Fibroblast of mammary gland (primary cell): ENCODE measurements around the gene LAIR2.
"Not testable (repeated sequence)": the region's sequence is repeated elsewhere in the genome, so short reads cannot be mapped to it uniquely, and the experiment has no call there.

Experiments used
- DNase-seq: peaks from one replicate; pipeline ENCODE4 v3.0.0-alpha.2; 2010; ENCODE audit warnings: low read depth
- H3K4me3 ChIP-seq: 2 replicates; pipeline ENCODE4 v1.5.1; 2011; ENCODE audit warnings: low read depth, mild to moderate bottlenecking, low read length, moderate library complexity; ENCODE audit not compliant: control insufficient read depth
- CTCF ChIP-seq: conservative IDR thresholded peaks from 2 replicates; pipeline ENCODE4 v1.5.1; 2011; ENCODE audit warnings: low read depth, low read length, inconsistent platforms; ENCODE audit not compliant: control insufficient read depth, insufficient read depth

LAIR2 gene

GRCh38 chr19:54484451-54484850 is 18.2 kb upstream of the LAIR2 start:
- no peak overlapping the region for H3K4me3 ChIP-seq
- DNase-seq, result no peak
- TF ChIP-seq CTCF, result no peak

- no peak overlapping the region for H3K4me3 ChIP-seq
- DNase-seq, result no peak
- no peak for TF ChIP-seq CTCF
Observed at GRCh38 chr19:54485851-54486250, 16.8 kb upstream of the LAIR2 start.

GRCh38 chr19:54489341-54489740 is 13.3 kb upstream of the LAIR2 start:
- no peak overlapping the region for H3K4me3 ChIP-seq
- DNase-seq, result no peak
- TF ChIP-seq CTCF, result no peak

- DNase-seq, result no peak
- H3K4me3 ChIP-seq, result no peak overlapping the region
- TF ChIP-seq CTCF, result no peak
Observed at GRCh38 chr19:54489766-54490165, 12.9 kb upstream of the LAIR2 start.

- no peak for DNase-seq
- no peak overlapping the region for H3K4me3 ChIP-seq
- TF ChIP-seq CTCF, result no peak
Observed at GRCh38 chr19:54492568-54492967, 10.1 kb upstream of the LAIR2 start.

- not testable (repeated sequence) for DNase-seq, H3K4me3 ChIP-seq
Observed at GRCh38 chr19:54493056-54493455, 9.6 kb upstream of the LAIR2 start.

GRCh38 chr19:54493967-54494585 is 8.6 kb upstream of the LAIR2 start:
- no peak for TF ChIP-seq CTCF
- DNase-seq, result no peak
- H3K4me3 ChIP-seq, result no peak overlapping the region

- H3K4me3 ChIP-seq, DNase-seq: not testable (repeated sequence)
Observed at GRCh38 chr19:54495284-54495683, 7.3 kb upstream of the LAIR2 start.

- H3K4me3 ChIP-seq, DNase-seq: not testable (repeated sequence)
Observed at GRCh38 chr19:54497747-54498450, 4.7 kb upstream of the LAIR2 start.

GRCh38 chr19:54498451-54498772 is 4.2 kb upstream of the LAIR2 start:
- not testable (repeated sequence) for DNase-seq, H3K4me3 ChIP-seq

GRCh38 chr19:54505542-54505941 is 2.9 kb downstream of the LAIR2 start:
- not testable (repeated sequence) for H3K4me3 ChIP-seq, DNase-seq
